ENCODE measurements around the gene PAEP.

The PAEP gene

GRCh38 chr9:135608999-135609317 lies 47.4 kb downstream of the PAEP start:
- Histone ChIP-seq H3K27ac (replicated peaks) (no peak overlapping the region), H3K4me3 (replicated peaks; ENCODE audit: insufficient read depth, low read length) (no peak overlapping the region), H3K27me3 (ENCODE audit: insufficient read depth, poor library complexity, severe bottlenecking) (no peaks in the 10 kb centered on the region)
- no peak for DNase-seq (ENCODE audit: low read depth in 1 of 2, low spot score in 1 of 2)
- no peak for TF ChIP-seq CTCF (IDR thresholded peaks at IDR 0.05; ENCODE audit: insufficient read depth, low read length)
- no peak for TF ChIP-seq POLR2AphosphoS5 (IDR thresholded peaks at IDR 0.05; ENCODE audit: low read depth)
- no peak for TF ChIP-seq REST (IDR thresholded peaks at IDR 0.05; ENCODE audit: insufficient replicate concordance, low read depth)
- no peak for TF ChIP-seq GABPA (IDR thresholded peaks at IDR 0.05; ENCODE audit: low read depth)
- no peak for TF ChIP-seq SPI1 (IDR thresholded peaks at IDR 0.05; ENCODE audit: borderline replicate concordance, low read depth)

GRCh38 chr9:135609366-135609955 lies 47.9 kb downstream of the PAEP start:
- Histone ChIP-seq H3K4me3 (replicated peaks; ENCODE audit: insufficient read depth, low read length) (no peak overlapping the region), H3K27ac (replicated peaks) (no peak overlapping the region), H3K27me3 (ENCODE audit: insufficient read depth, poor library complexity, severe bottlenecking) (no peaks in the 10 kb centered on the region)
- TF ChIP-seq SPI1 (IDR thresholded peaks at IDR 0.05; ENCODE audit: borderline replicate concordance, low read depth) (no peak), POLR2AphosphoS5 (IDR thresholded peaks at IDR 0.05; ENCODE audit: low read depth) (no peak), CTCF (IDR thresholded peaks at IDR 0.05; ENCODE audit: insufficient read depth, low read length) (no peak), GABPA (IDR thresholded peaks at IDR 0.05; ENCODE audit: low read depth) (no peak), REST (IDR thresholded peaks at IDR 0.05; ENCODE audit: insufficient replicate concordance, low read depth) (no peak)
- DNase-seq (ENCODE audit: low read depth in 1 of 2, low spot score in 1 of 2), result no peak

GRCh38 chr9:135610290-135611141 lies 49.0 kb downstream of the PAEP start:
- Histone ChIP-seq H3K27ac (replicated peaks) (no peak overlapping the region), H3K27me3 (ENCODE audit: insufficient read depth, poor library complexity, severe bottlenecking) (no peaks in the 10 kb centered on the region), H3K4me3 (replicated peaks; ENCODE audit: insufficient read depth, low read length) (no peak overlapping the region)
- DNase-seq (ENCODE audit: low read depth in 1 of 2, low spot score in 1 of 2), result no peak
- TF ChIP-seq CTCF (IDR thresholded peaks at IDR 0.05; ENCODE audit: insufficient read depth, low read length), result no peak
- TF ChIP-seq SPI1 (IDR thresholded peaks at IDR 0.05; ENCODE audit: borderline replicate concordance, low read depth), result no peak
- TF ChIP-seq POLR2AphosphoS5 (IDR thresholded peaks at IDR 0.05; ENCODE audit: low read depth), result no peak
- no peak for TF ChIP-seq REST (IDR thresholded peaks at IDR 0.05; ENCODE audit: insufficient replicate concordance, low read depth)
- TF ChIP-seq GABPA (IDR thresholded peaks at IDR 0.05; ENCODE audit: low read depth), result no peak

Data from HL-60 (cell line).